OCI-LY1 (cell line): ENCODE measurements around the gene PLSCR4.

Experiments used
- EZH2 ChIP-seq: fragments of 200-600 bp; sonication (generic), shearing (Covaris generic); IDR thresholded peaks from 2 replicates; pipeline ENCODE4 v1.8.0; 2017; ENCODE audit warnings: borderline replicate concordance, mixed run types, mild to moderate bottlenecking, antibody characterized with exemption, low read length, moderate library complexity, mixed read lengths
- TF ChIP-seq, protein P1 (sequence below): fragments of 200-600 bp; sonication (generic), shearing (Covaris generic); IDR thresholded peaks from 2 replicates; pipeline ENCODE4 v1.5.1; 2017; ENCODE audit warnings: mild to moderate bottlenecking, antibody characterized with exemption, low read length, moderate library complexity, mixed read lengths

DNA sequence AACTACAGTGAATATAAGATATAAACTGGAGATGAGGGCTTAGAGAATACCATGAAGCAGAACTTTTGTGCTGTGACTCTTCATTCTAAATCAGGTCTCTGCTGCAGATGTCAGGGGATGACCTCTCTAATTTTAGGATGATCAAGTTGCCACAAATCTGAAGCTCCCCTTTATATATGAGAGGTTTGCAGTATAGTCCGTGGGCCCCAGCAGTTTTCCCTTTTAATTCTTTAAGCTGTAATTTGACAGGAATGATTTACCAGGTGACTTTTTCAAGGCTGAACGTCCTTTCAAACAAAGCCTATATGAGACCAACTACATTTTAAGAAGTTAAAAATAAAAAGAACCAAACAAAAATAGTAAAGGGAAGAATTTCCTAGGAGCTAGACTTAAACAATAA lies 85.0 kb downstream of the PLSCR4 start:
- TF ChIP-seq, protein P1, sequence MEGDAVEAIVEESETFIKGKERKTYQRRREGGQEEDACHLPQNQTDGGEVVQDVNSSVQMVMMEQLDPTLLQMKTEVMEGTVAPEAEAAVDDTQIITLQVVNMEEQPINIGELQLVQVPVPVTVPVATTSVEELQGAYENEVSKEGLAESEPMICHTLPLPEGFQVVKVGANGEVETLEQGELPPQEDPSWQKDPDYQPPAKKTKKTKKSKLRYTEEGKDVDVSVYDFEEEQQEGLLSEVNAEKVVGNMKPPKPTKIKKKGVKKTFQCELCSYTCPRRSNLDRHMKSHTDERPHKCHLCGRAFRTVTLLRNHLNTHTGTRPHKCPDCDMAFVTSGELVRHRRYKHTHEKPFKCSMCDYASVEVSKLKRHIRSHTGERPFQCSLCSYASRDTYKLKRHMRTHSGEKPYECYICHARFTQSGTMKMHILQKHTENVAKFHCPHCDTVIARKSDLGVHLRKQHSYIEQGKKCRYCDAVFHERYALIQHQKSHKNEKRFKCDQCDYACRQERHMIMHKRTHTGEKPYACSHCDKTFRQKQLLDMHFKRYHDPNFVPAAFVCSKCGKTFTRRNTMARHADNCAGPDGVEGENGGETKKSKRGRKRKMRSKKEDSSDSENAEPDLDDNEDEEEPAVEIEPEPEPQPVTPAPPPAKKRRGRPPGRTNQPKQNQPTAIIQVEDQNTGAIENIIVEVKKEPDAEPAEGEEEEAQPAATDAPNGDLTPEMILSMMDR = no peak
- TF ChIP-seq EZH2 = no peak
